ENCODE measurements around the gene CCDC28A.

Gene CCDC28A

GRCh38 chr6:138821519-138821918, 48.0 kb downstream of the CCDC28A start:
- intact Hi-C loops (cut with DNase I; ENCODE audit: low total_unique reads) = no loop called here
- no peaks in the 10 kb centered on the region for H3K36me3 ChIP-seq
- H3K9me3 ChIP-seq = no peaks in the 10 kb centered on the region
- TF ChIP-seq, protein P1, sequence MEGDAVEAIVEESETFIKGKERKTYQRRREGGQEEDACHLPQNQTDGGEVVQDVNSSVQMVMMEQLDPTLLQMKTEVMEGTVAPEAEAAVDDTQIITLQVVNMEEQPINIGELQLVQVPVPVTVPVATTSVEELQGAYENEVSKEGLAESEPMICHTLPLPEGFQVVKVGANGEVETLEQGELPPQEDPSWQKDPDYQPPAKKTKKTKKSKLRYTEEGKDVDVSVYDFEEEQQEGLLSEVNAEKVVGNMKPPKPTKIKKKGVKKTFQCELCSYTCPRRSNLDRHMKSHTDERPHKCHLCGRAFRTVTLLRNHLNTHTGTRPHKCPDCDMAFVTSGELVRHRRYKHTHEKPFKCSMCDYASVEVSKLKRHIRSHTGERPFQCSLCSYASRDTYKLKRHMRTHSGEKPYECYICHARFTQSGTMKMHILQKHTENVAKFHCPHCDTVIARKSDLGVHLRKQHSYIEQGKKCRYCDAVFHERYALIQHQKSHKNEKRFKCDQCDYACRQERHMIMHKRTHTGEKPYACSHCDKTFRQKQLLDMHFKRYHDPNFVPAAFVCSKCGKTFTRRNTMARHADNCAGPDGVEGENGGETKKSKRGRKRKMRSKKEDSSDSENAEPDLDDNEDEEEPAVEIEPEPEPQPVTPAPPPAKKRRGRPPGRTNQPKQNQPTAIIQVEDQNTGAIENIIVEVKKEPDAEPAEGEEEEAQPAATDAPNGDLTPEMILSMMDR (IDR thresholded peaks at IDR 0.05) = no peak
- H3K4me1 ChIP-seq = no peaks in the 10 kb centered on the region
- no peak for DNase-seq
- no peak overlapping the region for H3K27ac ChIP-seq
- H3K4me3 ChIP-seq = no peak overlapping the region
- no peaks in the 10 kb centered on the region for H3K27me3 ChIP-seq

DNA sequence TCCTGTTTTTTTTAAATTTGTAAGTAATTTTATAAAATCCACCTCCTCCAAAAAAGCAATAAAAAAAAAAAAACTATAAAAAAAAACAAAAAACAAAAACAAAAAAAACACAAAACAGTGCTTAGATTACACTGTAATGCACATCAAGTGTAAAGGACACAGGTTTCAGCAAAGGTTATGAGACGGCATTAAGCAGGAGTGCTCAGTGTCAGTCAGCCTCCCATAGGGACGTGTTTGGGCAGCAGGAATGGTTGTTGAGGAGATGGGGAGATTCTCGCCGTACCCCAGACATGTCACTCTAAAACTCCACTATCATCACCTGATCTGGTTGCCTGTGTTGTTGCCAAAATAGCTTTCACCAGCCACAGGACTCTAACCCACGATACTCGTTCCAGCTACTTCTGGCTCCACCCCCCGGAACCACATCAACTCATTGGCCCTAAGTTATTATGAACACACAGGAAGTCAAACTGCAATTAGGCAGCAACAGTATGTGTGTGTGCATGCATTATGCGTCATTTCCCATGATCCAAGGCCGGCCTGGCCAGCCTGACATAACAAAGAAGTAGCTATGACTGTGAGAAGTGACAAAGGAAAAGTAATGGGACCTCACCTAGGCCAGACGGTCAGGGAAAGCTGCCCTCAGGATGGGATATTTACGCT, 51.0 kb downstream of the CCDC28A start:
- no peaks in the 10 kb centered on the region for H3K4me1 ChIP-seq
- TF ChIP-seq, protein P1 (IDR thresholded peaks at IDR 0.05) = no peak
- H3K27ac ChIP-seq = no peak overlapping the region
- no peak for DNase-seq
- H3K36me3 ChIP-seq = no peaks in the 10 kb centered on the region
- no peaks in the 10 kb centered on the region for H3K9me3 ChIP-seq
- no peaks in the 10 kb centered on the region for H3K27me3 ChIP-seq
- H3K4me3 ChIP-seq = no peak overlapping the region
- intact Hi-C loops (cut with DNase I; ENCODE audit: low total_unique reads) = no loop called here

- no peaks in the 10 kb centered on the region for H3K36me3 ChIP-seq
- DNase-seq = no peak
- H3K27ac ChIP-seq = no peak overlapping the region
- no peaks in the 10 kb centered on the region for H3K27me3 ChIP-seq
- no peaks in the 10 kb centered on the region for H3K9me3 ChIP-seq
- TF ChIP-seq, protein P1 (IDR thresholded peaks at IDR 0.05) = no peak
- no peak overlapping the region for H3K4me3 ChIP-seq
- no peaks in the 10 kb centered on the region for H3K4me1 ChIP-seq
- intact Hi-C loops (cut with DNase I; ENCODE audit: low total_unique reads) = no loop called here
Observed at GRCh38 chr6:138830248-138830647, 56.7 kb downstream of the CCDC28A start.

DNA sequence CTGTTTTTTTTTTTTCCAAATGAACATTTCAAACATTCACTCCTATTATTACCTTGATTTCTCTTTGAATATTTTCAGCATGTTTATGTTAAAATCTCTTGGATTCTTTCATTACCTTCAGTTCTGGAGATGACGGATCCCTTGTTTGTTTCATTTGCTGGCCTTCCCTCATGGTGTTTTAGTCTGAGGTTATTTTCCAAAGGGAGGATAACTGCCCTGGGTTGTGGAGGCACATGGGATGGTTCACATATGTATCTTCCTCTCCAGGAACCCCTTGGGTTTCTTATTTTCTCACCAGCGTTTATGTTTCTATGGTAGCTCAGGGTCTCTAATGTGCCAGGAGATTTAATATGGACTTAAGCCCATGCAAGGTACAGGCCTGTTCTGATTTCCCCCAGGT, 58.6 kb downstream of the CCDC28A start:
- DNase-seq = no peak
- intact Hi-C loops (cut with DNase I; ENCODE audit: low total_unique reads) = no loop called here
- H3K4me3 ChIP-seq = no peak overlapping the region

DNA sequence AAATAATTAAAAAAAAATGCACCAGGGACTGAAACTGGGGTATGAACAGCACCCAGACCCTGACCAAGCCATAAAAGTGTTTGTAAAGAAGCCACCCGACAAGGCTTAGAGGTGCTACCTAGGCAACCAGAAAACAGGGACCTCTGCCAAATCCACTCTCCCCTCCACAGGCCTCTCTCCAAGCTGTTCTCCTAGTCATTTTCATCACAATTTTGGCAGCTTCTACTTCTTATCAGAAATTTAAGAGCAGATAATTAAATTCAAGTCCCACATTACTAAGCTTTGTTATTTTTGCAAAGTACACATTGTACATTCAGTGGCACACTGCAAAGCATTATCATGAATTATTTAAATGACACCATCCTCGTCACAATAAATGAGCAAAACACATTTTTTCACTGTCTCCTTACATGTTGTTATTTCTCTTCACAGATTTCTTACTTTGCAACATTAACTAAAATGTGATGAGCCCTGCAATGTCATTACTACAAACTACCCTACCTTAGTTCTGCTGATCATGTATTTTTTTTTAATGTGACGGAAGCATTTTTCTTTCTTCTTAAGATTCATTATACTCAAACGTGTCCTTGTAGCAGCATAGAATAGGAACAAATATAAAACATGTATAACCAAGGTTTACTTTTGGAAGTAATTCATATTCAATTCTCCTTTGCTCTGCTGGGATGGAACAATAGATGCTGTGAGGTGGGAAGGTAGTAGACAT, 60.4 kb downstream of the CCDC28A start:
- H3K9me3 ChIP-seq = no peaks in the 10 kb centered on the region
- no peak overlapping the region for H3K4me3 ChIP-seq
- no peaks in the 10 kb centered on the region for H3K4me1 ChIP-seq
- intact Hi-C loops (cut with DNase I; ENCODE audit: low total_unique reads) = no loop called here
- H3K27me3 ChIP-seq = no peaks in the 10 kb centered on the region
- no peaks in the 10 kb centered on the region for H3K36me3 ChIP-seq
- TF ChIP-seq, protein P1 (IDR thresholded peaks at IDR 0.05) = no peak
- DNase-seq = no peak
- H3K27ac ChIP-seq = no peak overlapping the region

More for the DNA sequence above, 58.6 kb downstream of the CCDC28A start:
- Histone ChIP-seq H3K27ac (no peak overlapping the region), H3K27me3 (no peaks in the 10 kb centered on the region), H3K36me3 (no peaks in the 10 kb centered on the region), H3K9me3 (no peaks in the 10 kb centered on the region), H3K4me1 (no peaks in the 10 kb centered on the region)
- TF ChIP-seq, protein P1 (IDR thresholded peaks at IDR 0.05) = no peak

Data from tibial artery (tissue), 4 donors.